ENCODE measurements around the gene MSX1. TPM values are rescaled to one million over a fixed set of nuclear protein-coding genes. Genes with fewer than 3 reads are reported as not detected.

MSX1 gene
- total and polyA plus RNA-seq, 2 experiments from 2014 or later = 0.61 TPM; not detected in 1

DNA sequence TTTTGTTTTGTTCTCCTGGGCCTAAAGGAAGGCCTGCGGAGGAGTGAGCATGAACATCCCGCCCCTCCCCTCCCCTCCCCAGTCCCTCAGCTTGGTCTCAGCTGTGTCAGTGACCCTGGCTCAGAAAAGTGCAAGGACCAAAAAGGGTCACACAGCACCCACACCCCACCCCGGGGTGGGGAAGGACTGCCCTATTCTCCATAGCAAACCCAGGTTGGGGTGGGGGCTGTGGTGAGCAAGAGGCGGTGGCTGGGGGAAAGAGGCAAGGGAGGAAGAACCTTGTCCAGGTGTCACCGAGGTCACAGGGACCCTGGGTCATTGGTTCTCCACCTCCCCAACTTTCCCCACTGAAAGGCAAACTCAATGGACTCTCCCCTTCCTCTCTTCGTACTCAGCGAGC, 7.6 kb upstream of the MSX1 start:
- no peak for TF ChIP-seq ZNF331 (CRISPR knock-in tag; IDR thresholded peaks at IDR 0.05; ENCODE audit: low read depth)
- TF ChIP-seq NANOG (IDR thresholded peaks at IDR 0.05; ENCODE audit: borderline replicate concordance) = no peak
- no peak for TF ChIP-seq STAT1 (IDR thresholded peaks at IDR 0.05; ENCODE audit: unreplicated experiment)
- TF ChIP-seq ZNF114 (CRISPR knock-in tag; IDR thresholded peaks at IDR 0.05) = no peak
- no peak for TF ChIP-seq JUNB (IDR thresholded peaks at IDR 0.05; ENCODE audit: unreplicated experiment)
- no peak for TF ChIP-seq EZH2phosphoT487 (IDR thresholded peaks at IDR 0.05; ENCODE audit: unreplicated experiment)
- TF ChIP-seq REST (IDR thresholded peaks at IDR 0.05; ENCODE audit: unreplicated experiment) = no peak
- no peak for TF ChIP-seq CREB1 (CRISPR knock-in tag; IDR thresholded peaks at IDR 0.05; ENCODE audit: low read depth)
- no peak for TF ChIP-seq EZH2 (IDR thresholded peaks at IDR 0.05; ENCODE audit: low read depth, unreplicated experiment)
- TF ChIP-seq ZNF462 (CRISPR knock-in tag; IDR thresholded peaks at IDR 0.05) = no peak
- TF ChIP-seq ETS1 (IDR thresholded peaks at IDR 0.05) = no peak
- TF ChIP-seq CTCF (conservative IDR thresholded peaks at IDR 0.05; ENCODE audit: low read depth in 2 of 2) = no peak
- no peak for TF ChIP-seq POLR2AphosphoS5 (IDR thresholded peaks at IDR 0.05; ENCODE audit: low read depth)
- Histone ChIP-seq H3F3A (replicated peaks; ENCODE audit: low read depth) (0 out of 2 replicates have a peak, but pooled peaks cover 17% of the 10 kb centered on the region), H3K27me3 (ENCODE audit: insufficient read depth) (peaks cover 100% of the 10 kb centered on the region), H4K20me1 (replicated peaks; ENCODE audit: insufficient read depth) (peaks cover 20% of the 10 kb centered on the region), H3K4me2 (no peak overlapping the region), H3K36me3 (ENCODE audit: insufficient read depth) (no peaks in the 10 kb centered on the region), H3K4me3 (no peak overlapping the region; the same call in 1 of the 2 replicates), H3K4me1 (ENCODE audit: insufficient read depth) (peaks cover 26% of the 10 kb centered on the region), H3K9me2 (ENCODE audit: insufficient read depth) (no peaks in the 10 kb centered on the region), H2AFZ (no peak overlapping the region), H3K27ac (ENCODE audit: low read depth) (no peak overlapping the region), H3K79me2 (replicated peaks; ENCODE audit: insufficient read depth) (no peaks in the 10 kb centered on the region)
- Mint-ChIP-seq H3K4me1 (peaks cover 27% of the 10 kb centered on the region), H3K27me3 (ENCODE audit: insufficient read depth, low read depth, poor library complexity) (peaks cover 87% of the 10 kb centered on the region), H3K4me3 (no peak overlapping the region), H3K9me3 (peaks cover 9% of the 10 kb centered on the region; the same call in 2 of the 3 replicates), H3K36me3 (ENCODE audit: low read depth) (no peaks in the 10 kb centered on the region), H3K27ac (no peak overlapping the region)
- DNase-seq (ENCODE audit: low spot score) (no peak), ATAC-seq (no peak)

Data from GM23338 (cell line).